ENCODE data around the gene GPC6. TPM values are rescaled to one million over a fixed set of nuclear protein-coding genes. Genes with fewer than 3 reads are reported as not detected.
"Not testable (repeated sequence)": the region's sequence is repeated elsewhere in the genome, so short reads cannot be mapped to it uniquely, and the experiment has no call there.

Gene GPC6
- total and polyA plus RNA-seq, 4 donors = 5.0 to 37.4 (median 18.9) TPM

GRCh38 chr13:93307136-93307535 lies 80.5 kb downstream of the GPC6 start:
- H3K4me3 ChIP-seq (ENCODE audit: low read length in 2 of 2) = no peak overlapping the region
- H3K4me1 ChIP-seq (ENCODE audit: control insufficient read depth in 1 of 2, insufficient read depth in 2 of 2, low read length in 2 of 2) = peaks cover 0 to 3% of the 10 kb centered on the region in 2 donors
- no peaks in the 10 kb centered on the region for H3K36me3 ChIP-seq (ENCODE audit: control insufficient read depth in 1 of 2, insufficient read depth in 2 of 2, low read length in 1 of 2)
- no peak for DNase-seq
- no peaks in the 10 kb centered on the region for H3K27me3 ChIP-seq (ENCODE audit: control insufficient read depth in 1 of 2, insufficient read depth in 2 of 2, low read length in 1 of 2)
- no peak for ATAC-seq (ENCODE audit: low FRiP score)
- no peaks in the 10 kb centered on the region for H3K9me3 ChIP-seq (ENCODE audit: control insufficient read depth, low read length)
- H3K27ac ChIP-seq (ENCODE audit: low read depth in 1 of 2, low read length in 2 of 2) = no peak overlapping the region
- intact Hi-C loops (cut with DNase I) = no loop called here

- no peaks in the 10 kb centered on the region for H3K36me3 ChIP-seq (ENCODE audit: control insufficient read depth in 1 of 2, insufficient read depth in 2 of 2, low read length in 1 of 2)
- intact Hi-C loops (cut with DNase I) = no loop called here
- no peak overlapping the region for H3K27ac ChIP-seq (ENCODE audit: low read depth in 1 of 2, low read length in 2 of 2)
- peaks cover 0 to 3% of the 10 kb centered on the region in 2 donors for H3K4me1 ChIP-seq (ENCODE audit: control insufficient read depth in 1 of 2, insufficient read depth in 2 of 2, low read length in 2 of 2)
- H3K4me3 ChIP-seq (ENCODE audit: low read length in 2 of 2) = no peak overlapping the region
- 96 to 99% methylated on average over 5 of the region's 5 CpGs for WGBS, 2 donors
- DNase-seq (no peak), ATAC-seq (ENCODE audit: low FRiP score) (no peak)
- no peaks in the 10 kb centered on the region for H3K27me3 ChIP-seq (ENCODE audit: control insufficient read depth in 1 of 2, insufficient read depth in 2 of 2, low read length in 1 of 2)
- H3K9me3 ChIP-seq (ENCODE audit: control insufficient read depth, low read length) = no peaks in the 10 kb centered on the region
These were observed 81.0 kb downstream of the GPC6 start for GRCh38 chr13:93307651-93308050.

GRCh38 chr13:93309886-93310523 lies 83.4 kb downstream of the GPC6 start:
- no peak overlapping the region for H3K27ac ChIP-seq (ENCODE audit: low read depth in 1 of 2, low read length in 2 of 2)

GRCh38 chr13:93316841-93317240 lies 90.2 kb downstream of the GPC6 start:
- no peak overlapping the region for H3K4me3 ChIP-seq (ENCODE audit: low read length in 2 of 2)
- no peak for ATAC-seq (ENCODE audit: low FRiP score)
- no peaks in the 10 kb centered on the region for H3K4me1 ChIP-seq (ENCODE audit: control insufficient read depth in 1 of 2, insufficient read depth in 2 of 2, low read length in 2 of 2)
- H3K27ac ChIP-seq (ENCODE audit: low read depth in 1 of 2, low read length in 2 of 2) = no peak overlapping the region
- DNase-seq = no peak
- intact Hi-C loops (cut with DNase I) = no loop called here
- H3K9me3 ChIP-seq (ENCODE audit: control insufficient read depth, low read length) = no peaks in the 10 kb centered on the region
- 84 to 90% methylated on average over 3 of the region's 3 CpGs for WGBS, 2 donors
- no peaks in the 10 kb centered on the region for H3K27me3 ChIP-seq (ENCODE audit: control insufficient read depth in 1 of 2, insufficient read depth in 2 of 2, low read length in 1 of 2)
- H3K36me3 ChIP-seq (ENCODE audit: control insufficient read depth in 1 of 2, insufficient read depth in 2 of 2, low read length in 1 of 2) = no peaks in the 10 kb centered on the region

More at GRCh38 chr13:93309886-93310523, 83.4 kb downstream of the GPC6 start:
- H3K4me3 ChIP-seq (ENCODE audit: low read length in 2 of 2) = no peak overlapping the region
- no peaks in the 10 kb centered on the region for H3K27me3 ChIP-seq (ENCODE audit: control insufficient read depth in 1 of 2, insufficient read depth in 2 of 2, low read length in 1 of 2)
- 62 to 66% methylated on average over 7 of the region's 7 CpGs for WGBS, 2 donors
- peaks cover 0 to 3% of the 10 kb centered on the region in 2 donors for H3K4me1 ChIP-seq (ENCODE audit: control insufficient read depth in 1 of 2, insufficient read depth in 2 of 2, low read length in 2 of 2)
- H3K36me3 ChIP-seq (ENCODE audit: control insufficient read depth in 1 of 2, insufficient read depth in 2 of 2, low read length in 1 of 2) = no peaks in the 10 kb centered on the region
- no peaks in the 10 kb centered on the region for H3K9me3 ChIP-seq (ENCODE audit: control insufficient read depth, low read length)
- intact Hi-C loops (cut with DNase I) = no loop called here
- DNase-seq = no peak
- no peak for ATAC-seq (ENCODE audit: low FRiP score)

- WGBS, 2 donors = 76 to 81% methylated on average over 4 of the region's 4 CpGs
- no peak for ATAC-seq (ENCODE audit: low FRiP score)
- no peak for DNase-seq
These were observed 92.1 kb downstream of the GPC6 start for GRCh38 chr13:93318534-93319254.

GRCh38 chr13:93320942-93321341 lies 94.3 kb downstream of the GPC6 start:
- 34 to 46% methylated on average over 3 of the region's 3 CpGs for WGBS, 2 donors

More at GRCh38 chr13:93318534-93319254, 92.1 kb downstream of the GPC6 start:
- intact Hi-C loops (cut with DNase I) = no loop called here
- H3K4me3 ChIP-seq (ENCODE audit: low read length in 2 of 2) = no peak overlapping the region
- H3K9me3 ChIP-seq (ENCODE audit: control insufficient read depth, low read length) = no peaks in the 10 kb centered on the region
- H3K4me1 ChIP-seq (ENCODE audit: control insufficient read depth in 1 of 2, insufficient read depth in 2 of 2, low read length in 2 of 2) = no peaks in the 10 kb centered on the region
- H3K27me3 ChIP-seq (ENCODE audit: control insufficient read depth in 1 of 2, insufficient read depth in 2 of 2, low read length in 1 of 2) = no peaks in the 10 kb centered on the region
- no peak overlapping the region for H3K27ac ChIP-seq (ENCODE audit: low read depth in 1 of 2, low read length in 2 of 2)
- H3K36me3 ChIP-seq (ENCODE audit: control insufficient read depth in 1 of 2, insufficient read depth in 2 of 2, low read length in 1 of 2) = no peaks in the 10 kb centered on the region

GRCh38 chr13:93323880-93324279 lies 97.3 kb downstream of the GPC6 start:
- H3K4me1 ChIP-seq (ENCODE audit: control insufficient read depth in 1 of 2, insufficient read depth in 2 of 2, low read length in 2 of 2); H3K36me3 ChIP-seq (ENCODE audit: control insufficient read depth in 1 of 2, insufficient read depth in 2 of 2, low read length in 1 of 2); ATAC-seq (ENCODE audit: low FRiP score); H3K9me3 ChIP-seq (ENCODE audit: control insufficient read depth, low read length); H3K27ac ChIP-seq (ENCODE audit: low read depth in 1 of 2, low read length in 2 of 2); intact Hi-C loops (cut with DNase I); DNase-seq; H3K4me3 ChIP-seq (ENCODE audit: low read length in 2 of 2); H3K27me3 ChIP-seq (ENCODE audit: control insufficient read depth in 1 of 2, insufficient read depth in 2 of 2, low read length in 1 of 2): not testable (repeated sequence)
- 97 to 100% methylated on average over 1 of the region's 1 CpG for WGBS, 2 donors

More at GRCh38 chr13:93320942-93321341, 94.3 kb downstream of the GPC6 start:
- ATAC-seq (ENCODE audit: low FRiP score) (no peak), DNase-seq (no peak)
- Histone ChIP-seq H3K9me3 (ENCODE audit: control insufficient read depth, low read length) (no peaks in the 10 kb centered on the region), H3K27ac (ENCODE audit: low read depth in 1 of 2, low read length in 2 of 2) (no peak overlapping the region), H3K27me3 (ENCODE audit: control insufficient read depth in 1 of 2, insufficient read depth in 2 of 2, low read length in 1 of 2) (no peaks in the 10 kb centered on the region), H3K4me3 (ENCODE audit: low read length in 2 of 2) (no peak overlapping the region), H3K4me1 (ENCODE audit: control insufficient read depth in 1 of 2, insufficient read depth in 2 of 2, low read length in 2 of 2) (no peaks in the 10 kb centered on the region), H3K36me3 (ENCODE audit: control insufficient read depth in 1 of 2, insufficient read depth in 2 of 2, low read length in 1 of 2) (no peaks in the 10 kb centered on the region)
- intact Hi-C loops (cut with DNase I) = no loop called here

- intact Hi-C loops (cut with DNase I) = no loop called here
- no peaks in the 10 kb centered on the region for H3K36me3 ChIP-seq (ENCODE audit: control insufficient read depth in 1 of 2, insufficient read depth in 2 of 2, low read length in 1 of 2)
- no peak for DNase-seq
- no peaks in the 10 kb centered on the region for H3K4me1 ChIP-seq (ENCODE audit: control insufficient read depth in 1 of 2, insufficient read depth in 2 of 2, low read length in 2 of 2)
- no peak overlapping the region for H3K27ac ChIP-seq (ENCODE audit: low read depth in 1 of 2, low read length in 2 of 2)
- peaks cover 0 to 2% of the 10 kb centered on the region in 2 donors for H3K27me3 ChIP-seq (ENCODE audit: control insufficient read depth in 1 of 2, insufficient read depth in 2 of 2, low read length in 1 of 2)
- H3K9me3 ChIP-seq (ENCODE audit: control insufficient read depth, low read length) = no peaks in the 10 kb centered on the region
- no peak overlapping the region for H3K4me3 ChIP-seq (ENCODE audit: low read length in 2 of 2)
- ATAC-seq (ENCODE audit: low FRiP score) = no peak
- 70 to 71% methylated on average over 1 of the region's 1 CpG for WGBS, 2 donors
These were observed 99.0 kb downstream of the GPC6 start for GRCh38 chr13:93325303-93326233.
